Keratinocyte (primary cell): ENCODE measurements around the gene CNOT4. TPM values are rescaled to one million over a fixed set of nuclear protein-coding genes. Genes with fewer than 3 reads are reported as not detected.

Source experiments
- DNase-seq: peaks from one replicate; pipeline ENCODE4 v3.0.0-alpha.2; 2011; ENCODE audit warnings: low read depth, missing footprints, low spot score
- FAIRE-seq: peaks from 2 replicates; lab custom pipeline; 2011; peaks lifted over from hg19 to GRCh38; lab: Jason Lieb, UNC
- H2AFZ ChIP-seq: 2 replicates; pipeline ENCODE4 v1.6.0; 2012; ENCODE audit warnings: low read length, control low read depth, inconsistent platforms; ENCODE audit not compliant: control insufficient read depth
- H3K27ac ChIP-seq: 2 replicates; pipeline ENCODE4 v1.5.1; 2011; ENCODE audit warnings: low read length; ENCODE audit not compliant: control insufficient read depth, insufficient read depth
- H3K27me3 ChIP-seq: 3 replicates; pipeline ENCODE4 v1.6.0; 2011; ENCODE audit warnings: low read length; ENCODE audit not compliant: control insufficient read depth, insufficient read depth; ENCODE audit errors: extremely low read depth
- H3K36me3 ChIP-seq, 2 experiments: 2 replicates in 1 of 2; 3 replicates in 1 of 2; pipeline ENCODE4 v1.5.1; 2011; ENCODE audit warnings: low read length in 2 of 2, mild to moderate bottlenecking in 1 of 2; ENCODE audit not compliant: control insufficient read depth in 2 of 2, insufficient read depth in 2 of 2; ENCODE audit errors: extremely low read depth in 1 of 2
- H3K4me1 ChIP-seq: 3 replicates; pipeline ENCODE4 v1.5.1; 2011; ENCODE audit warnings: low read length; ENCODE audit not compliant: control insufficient read depth, insufficient read depth; ENCODE audit errors: extremely low read depth
- H3K4me2 ChIP-seq: 3 replicates; pipeline ENCODE4 v1.6.0; 2011; ENCODE audit warnings: low read depth, low read length; ENCODE audit not compliant: control insufficient read depth, insufficient read depth; ENCODE audit errors: extremely low read depth
- H3K4me3 ChIP-seq, 3 experiments: fragments of 200-600 bp in 1 of 3; sonication (generic) in 1 of 3; 2 replicates in 2 of 3; 3 replicates in 1 of 3; pipeline ENCODE4 v1.5.1; 2011 to 2016; ENCODE audit warnings: low read length in 3 of 3, mild to moderate bottlenecking in 3 of 3, control low read depth in 2 of 3, inconsistent platforms in 1 of 3, low read depth in 1 of 3, mixed read lengths in 1 of 3, mixed run types in 1 of 3, moderate library complexity in 1 of 3; ENCODE audit not compliant: control insufficient read depth in 2 of 3, insufficient read depth in 2 of 3; ENCODE audit errors: extremely low read depth in 1 of 3
- H3K79me2 ChIP-seq: 2 replicates; pipeline ENCODE4 v1.6.0; 2012; ENCODE audit warnings: low read length; ENCODE audit not compliant: control insufficient read depth, insufficient read depth
- H3K9ac ChIP-seq: 3 replicates; pipeline ENCODE4 v1.6.0; 2011; ENCODE audit warnings: low read length; ENCODE audit not compliant: control insufficient read depth, insufficient read depth; ENCODE audit errors: extremely low read depth
- H3K9me1 ChIP-seq: 3 replicates; pipeline ENCODE4 v1.6.0; 2011; ENCODE audit warnings: low read length; ENCODE audit not compliant: control insufficient read depth, insufficient read depth; ENCODE audit errors: extremely low read depth
- H3K9me3 ChIP-seq: 2 replicates; pipeline ENCODE4 v1.5.1; 2012; ENCODE audit warnings: low read depth, low read length; ENCODE audit not compliant: control insufficient read depth
- H4K20me1 ChIP-seq: 3 replicates; pipeline ENCODE4 v1.6.0; 2011; ENCODE audit warnings: low read length; ENCODE audit not compliant: control insufficient read depth, insufficient read depth; ENCODE audit errors: extremely low read depth
- CTCF ChIP-seq, 3 experiments: IDR thresholded peaks in 1 of 3; conservative IDR thresholded peaks in 1 of 3; optimal IDR thresholded peaks in 1 of 3; 2 replicates in 2 of 3; 3 replicates in 1 of 3; pipeline versions ENCODE3 to v1.5.1; 2011; ENCODE audit warnings: low read length in 3 of 3, mild to moderate bottlenecking in 3 of 3, moderate library complexity in 2 of 3, control low read depth in 1 of 3, inconsistent platforms in 1 of 3; ENCODE audit not compliant: insufficient read depth in 2 of 3; ENCODE audit errors: extremely low read depth in 1 of 3
- EZH2 ChIP-seq: IDR thresholded peaks from one replicate; pipeline ENCODE4 v1.6.1; 2012; ENCODE audit warnings: inconsistent platforms, mild to moderate bottlenecking, low read length, moderate library complexity
- dilution Hi-C: fragments of 300-500 bp; cut with MboI; formaldehyde crosslinking; loops from one replicate; pipeline ENCODE4 v1.7.0; 2020; ENCODE audit warnings: low sequenced_read_pairs; ENCODE audit not compliant: extremely low pct_ligation_motif_present
- polyA plus RNA-seq, 5 experiments: library from polyadenylated mRNA; depleted of rRNA in 3 of 5; stranded (reverse) in 3 of 5; stranded (forward) in 1 of 5; unstranded in 1 of 5; fragments of >200 nt; gene quantifications; 1 replicate in 1 of 5; 2 replicates in 3 of 5; 3 replicates in 1 of 5; pipeline versions ENCODE4 v1.2.1 to v1.2.3, GENCODE V29; 2011 to 2012; ENCODE audit warnings: missing spikeins in 2 of 5, low read depth in 1 of 5, low replicate concordance in 1 of 5

Gene CNOT4
- polyA plus RNA-seq, 1 donor (not counting 4 experiments of a cell fraction or from before 2014, with no cell fraction given): 11.4 TPM

GRCh38 chr7:135519233-135519688 lies 9.4 kb upstream of the CNOT4 start:
- Histone ChIP-seq H3K79me2 (no peaks in the 10 kb centered on the region), H3K36me3 (no peaks in the 10 kb centered on the region), H3K4me2 (no peak overlapping the region), H3K4me3 (no peak overlapping the region), H3K4me1 (no peaks in the 10 kb centered on the region), H4K20me1 (no peaks in the 10 kb centered on the region), H3K9ac (no peak overlapping the region), H3K9me3 (no peaks in the 10 kb centered on the region), H3K27ac (no peak overlapping the region), H2AFZ (no peak overlapping the region), H3K9me1 (no peaks in the 10 kb centered on the region), H3K27me3 (no peaks in the 10 kb centered on the region)
- FAIRE-seq: no peak
- dilution Hi-C loops: no loop called here
- no peak for DNase-seq
- no peak for TF ChIP-seq CTCF (optimal IDR thresholded peaks at IDR 0.05 in 1 of 3, IDR thresholded peaks at IDR 0.05 in 1 of 3, conservative IDR thresholded peaks at IDR 0.05 in 1 of 3; ENCODE audit: extremely low read depth in 1 of 3, insufficient read depth in 2 of 3, low read length in 3 of 3)
- no peak for TF ChIP-seq EZH2

- TF ChIP-seq CTCF (optimal IDR thresholded peaks at IDR 0.05 in 1 of 3, IDR thresholded peaks at IDR 0.05 in 1 of 3, conservative IDR thresholded peaks at IDR 0.05 in 1 of 3; ENCODE audit: extremely low read depth in 1 of 3, insufficient read depth in 2 of 3, low read length in 3 of 3) (no peak), EZH2 (no peak)
- no peak overlapping the region for H2AFZ ChIP-seq
- no peaks in the 10 kb centered on the region for H3K4me1 ChIP-seq
- no peaks in the 10 kb centered on the region for H3K9me3 ChIP-seq
- no peaks in the 10 kb centered on the region for H3K27me3 ChIP-seq
- H3K79me2 ChIP-seq: no peaks in the 10 kb centered on the region
- H3K9ac ChIP-seq: no peak overlapping the region
- no peaks in the 10 kb centered on the region for H4K20me1 ChIP-seq
- no peaks in the 10 kb centered on the region for H3K9me1 ChIP-seq
- FAIRE-seq (no peak), DNase-seq (no peak)
- H3K27ac ChIP-seq: no peak overlapping the region
- no peak overlapping the region for H3K4me3 ChIP-seq
- H3K36me3 ChIP-seq: no peaks in the 10 kb centered on the region
- dilution Hi-C loops: no loop called here
- no peak overlapping the region for H3K4me2 ChIP-seq
These were observed 8.8 kb upstream of the CNOT4 start for GRCh38 chr7:135518748-135519147.
